HepG2 (cell line): Measurements from ENCODE around the gene DPEP3. TPM values are rescaled to one million over a fixed set of nuclear protein-coding genes. Genes with fewer than 3 reads are reported as not detected.

Source experiments
- HNRNPUL1 ChIP-seq: fragments of 200-400 bp; formaldehyde crosslinking; IDR thresholded peaks from 2 replicates; pipeline ENCODE4 v1.6.1; 2017; ENCODE audit warnings: low read depth, mild to moderate bottlenecking, low read length, moderate library complexity
- ISX ChIP-seq: sonication (generic); formaldehyde crosslinking; conservative IDR thresholded peaks from 2 replicates; pipeline ENCODE4 v1.5.0; 2020; ENCODE audit warnings: missing genetic modification reagents
- SP1 ChIP-seq, 2 experiments: fragments of 450-650 bp in 1 of 2; sonication (generic) in 1 of 2; formaldehyde crosslinking in 1 of 2; IDR thresholded peaks; 2 replicates each; pipeline versions ENCODE4 v1.4.0 to v1.6.1; 2016 to 2020; ENCODE audit warnings: missing genetic modification reagents in 1 of 2
- SRSF9 ChIP-seq: fragments of 200-400 bp; formaldehyde crosslinking; IDR thresholded peaks from 2 replicates; pipeline ENCODE4 v1.6.1; 2018; ENCODE audit warnings: borderline replicate concordance, mild to moderate bottlenecking, low read depth, low read length; ENCODE audit not compliant: insufficient read depth, poor library complexity, severe bottlenecking
- TAF15 ChIP-seq: fragments of 200-400 bp; formaldehyde crosslinking; IDR thresholded peaks from one replicate; pipeline ENCODE4 v1.6.1; 2018; ENCODE audit warnings: mild to moderate bottlenecking, low read depth, low read length; ENCODE audit not compliant: poor library complexity, severe bottlenecking
- XRCC5 ChIP-seq: fragments of 200-400 bp; formaldehyde crosslinking; optimal IDR thresholded peaks from 2 replicates; pipeline ENCODE3; 2017; ENCODE audit warnings: mild to moderate bottlenecking, low read length
- ZNF12 ChIP-seq: sonication (generic); formaldehyde crosslinking; IDR thresholded peaks from 2 replicates; pipeline ENCODE4 v1.5.0; 2020; ENCODE audit warnings: missing genetic modification reagents
- ZNF205 ChIP-seq: IDR thresholded peaks from 2 replicates; pipeline ENCODE4 v1.6.1; 2018; ENCODE audit warnings: missing biosample characterization, missing genetic modification reagents
- ZNF432 ChIP-seq: sonication (generic); formaldehyde crosslinking; IDR thresholded peaks from 2 replicates; pipeline ENCODE4 v1.5.0; 2020; ENCODE audit warnings: missing genetic modification reagents, mild to moderate bottlenecking, borderline replicate concordance
- ZNF841 ChIP-seq: sonication (generic); formaldehyde crosslinking; IDR thresholded peaks from 2 replicates; pipeline ENCODE4 v1.8.1; 2023; ENCODE audit warnings: missing genetic modification reagents, borderline replicate concordance
- polyA plus RNA-seq, 8 experiments: library from polyadenylated mRNA; depleted of rRNA in 3 of 8; stranded (reverse) in 7 of 8; unstranded in 1 of 8; fragments of >200 nt; fragmentation: Illumina TruSeq in 4 of 8; extraction: Trizol in 4 of 8; gene quantifications; 2 replicates each; pipeline versions ENCODE4 v1.2.1 to v1.2.3, GENCODE V29; 2011 to 2016; ENCODE audit warnings: low read depth in 4 of 8, missing spikeins in 1 of 8, mixed read lengths in 1 of 8; ENCODE audit not compliant: insufficient read depth in 1 of 8
- total RNA-seq, 5 experiments: library from RNA; depleted of rRNA; stranded (reverse); fragments of >200 nt; fragmentation: Illumina TruSeq; extraction: Trizol; gene quantifications; 2 replicates each; pipeline ENCODE4 v1.2.3, GENCODE V29; 2016; ENCODE audit warnings: low read depth in 1 of 5
- TF ChIP-seq, protein P1 (sequence below): sonication (generic); formaldehyde crosslinking; IDR thresholded peaks from 2 replicates; pipeline ENCODE4 v1.4.0; 2020; ENCODE audit warnings: missing genetic modification reagents
- TF ChIP-seq, protein P2 (sequence below): sonication (generic); formaldehyde crosslinking; IDR thresholded peaks from 2 replicates; pipeline ENCODE4 v1.4.0; 2020; ENCODE audit warnings: mild to moderate bottlenecking, missing genetic modification reagents
- TF ChIP-seq, protein P3 (sequence below): sonication (generic); formaldehyde crosslinking; IDR thresholded peaks from 2 replicates; pipeline ENCODE4 v1.8.1; 2023; ENCODE audit warnings: mild to moderate bottlenecking, inconsistent platforms, moderate library complexity, missing genetic modification reagents, borderline replicate concordance
- TF ChIP-seq, protein P4 (sequence below): sonication (generic); formaldehyde crosslinking; conservative IDR thresholded peaks from 2 replicates; pipeline ENCODE4 v1.8.0; 2022; ENCODE audit warnings: missing genetic modification reagents
- TF ChIP-seq, protein P5 (sequence below): sonication (generic); formaldehyde crosslinking; IDR thresholded peaks from 2 replicates; pipeline ENCODE4 v1.4.0; 2020; ENCODE audit warnings: mild to moderate bottlenecking, missing genetic modification reagents
- TF ChIP-seq, protein P6 (sequence below): sonication (generic); formaldehyde crosslinking; conservative IDR thresholded peaks from 2 replicates; pipeline ENCODE4 v1.8.0; 2022; ENCODE audit warnings: mild to moderate bottlenecking, moderate library complexity, missing genetic modification reagents

DPEP3 gene
- total and polyA plus RNA-seq, 2 of the 13 experiments (the other 11 are each of a cell fraction or from before 2014, with no cell fraction given): not detected

DNA sequence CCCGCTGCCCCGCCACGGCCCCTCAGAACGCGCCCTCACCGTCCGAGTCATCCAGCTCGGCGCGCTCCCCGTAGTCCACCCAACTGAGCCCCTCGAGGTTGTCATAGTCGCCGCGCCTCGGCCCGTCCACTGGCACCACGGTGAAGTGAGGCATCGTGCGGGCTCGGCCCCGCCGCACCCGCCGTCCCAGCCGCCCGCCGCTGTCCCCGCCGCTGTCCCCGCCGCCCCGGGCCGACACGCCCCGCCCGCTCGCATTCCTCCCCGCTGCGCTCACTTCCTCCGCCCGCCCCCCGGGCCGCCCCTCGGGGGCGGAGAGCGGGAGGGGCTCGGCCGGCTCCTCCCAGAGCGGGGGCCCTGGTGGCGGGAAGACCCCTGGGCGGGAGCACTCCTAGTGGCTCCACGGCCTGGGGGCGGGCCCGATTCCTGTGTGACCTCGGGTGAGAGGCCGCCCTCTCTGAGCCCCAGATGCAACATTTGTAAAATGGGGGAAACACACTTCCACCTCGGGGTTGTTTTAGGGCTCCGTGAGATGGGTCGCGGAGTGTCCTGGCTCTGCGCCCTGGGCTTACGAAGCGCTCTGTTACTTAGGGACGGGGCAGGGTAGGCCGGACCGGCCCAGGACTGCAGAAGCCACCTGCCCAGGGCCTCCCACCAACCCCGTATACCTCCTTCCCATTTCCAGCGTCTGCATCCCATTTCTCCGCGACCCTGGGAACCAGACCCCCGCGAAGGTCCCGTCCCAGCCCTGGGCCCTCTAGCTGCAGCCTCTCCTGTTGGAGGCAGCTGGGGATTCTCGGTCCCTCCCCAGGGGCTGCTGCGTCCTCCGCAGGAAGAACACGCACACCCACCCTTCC lies 11.7 kb downstream of the DPEP3 start, which contains the start of gene SLC12A4 (continued):
- TF ChIP-seq HNRNPUL1 (no peak), SRSF9 (no peak), ZNF841 (CRISPR knock-in tag) (no peak), ZNF205 (CRISPR knock-in tag) (peak; percentile 90), ZNF432 (no peak), SP1 (IDR thresholded peaks at IDR 0.05) (no peak), SP1 (CRISPR knock-in tag; IDR thresholded peaks at IDR 0.05) (peak; percentile 97), ZNF12 (CRISPR knock-in tag) (no peak), ISX (CRISPR knock-in tag) (no peak), XRCC5 (peak; percentile 64), TAF15 (peak; percentile 23)
- TF ChIP-seq, protein P1, sequence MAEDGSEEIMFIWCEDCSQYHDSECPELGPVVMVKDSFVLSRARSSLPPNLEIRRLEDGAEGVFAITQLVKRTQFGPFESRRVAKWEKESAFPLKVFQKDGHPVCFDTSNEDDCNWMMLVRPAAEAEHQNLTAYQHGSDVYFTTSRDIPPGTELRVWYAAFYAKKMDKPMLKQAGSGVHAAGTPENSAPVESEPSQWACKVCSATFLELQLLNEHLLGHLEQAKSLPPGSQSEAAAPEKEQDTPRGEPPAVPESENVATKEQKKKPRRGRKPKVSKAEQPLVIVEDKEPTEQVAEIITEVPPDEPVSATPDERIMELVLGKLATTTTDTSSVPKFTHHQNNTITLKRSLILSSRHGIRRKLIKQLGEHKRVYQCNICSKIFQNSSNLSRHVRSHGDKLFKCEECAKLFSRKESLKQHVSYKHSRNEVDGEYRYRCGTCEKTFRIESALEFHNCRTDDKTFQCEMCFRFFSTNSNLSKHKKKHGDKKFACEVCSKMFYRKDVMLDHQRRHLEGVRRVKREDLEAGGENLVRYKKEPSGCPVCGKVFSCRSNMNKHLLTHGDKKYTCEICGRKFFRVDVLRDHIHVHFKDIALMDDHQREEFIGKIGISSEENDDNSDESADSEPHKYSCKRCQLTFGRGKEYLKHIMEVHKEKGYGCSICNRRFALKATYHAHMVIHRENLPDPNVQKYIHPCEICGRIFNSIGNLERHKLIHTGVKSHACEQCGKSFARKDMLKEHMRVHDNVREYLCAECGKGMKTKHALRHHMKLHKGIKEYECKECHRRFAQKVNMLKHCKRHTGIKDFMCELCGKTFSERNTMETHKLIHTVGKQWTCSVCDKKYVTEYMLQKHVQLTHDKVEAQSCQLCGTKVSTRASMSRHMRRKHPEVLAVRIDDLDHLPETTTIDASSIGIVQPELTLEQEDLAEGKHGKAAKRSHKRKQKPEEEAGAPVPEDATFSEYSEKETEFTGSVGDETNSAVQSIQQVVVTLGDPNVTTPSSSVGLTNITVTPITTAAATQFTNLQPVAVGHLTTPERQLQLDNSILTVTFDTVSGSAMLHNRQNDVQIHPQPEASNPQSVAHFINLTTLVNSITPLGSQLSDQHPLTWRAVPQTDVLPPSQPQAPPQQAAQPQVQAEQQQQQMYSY: no peak
- TF ChIP-seq, protein P2, sequence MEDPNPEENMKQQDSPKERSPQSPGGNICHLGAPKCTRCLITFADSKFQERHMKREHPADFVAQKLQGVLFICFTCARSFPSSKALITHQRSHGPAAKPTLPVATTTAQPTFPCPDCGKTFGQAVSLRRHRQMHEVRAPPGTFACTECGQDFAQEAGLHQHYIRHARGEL (CRISPR knock-in tag): 0 out of 2 replicates have a peak, but pooled peaks have one; percentile 64
- TF ChIP-seq, protein P3, sequence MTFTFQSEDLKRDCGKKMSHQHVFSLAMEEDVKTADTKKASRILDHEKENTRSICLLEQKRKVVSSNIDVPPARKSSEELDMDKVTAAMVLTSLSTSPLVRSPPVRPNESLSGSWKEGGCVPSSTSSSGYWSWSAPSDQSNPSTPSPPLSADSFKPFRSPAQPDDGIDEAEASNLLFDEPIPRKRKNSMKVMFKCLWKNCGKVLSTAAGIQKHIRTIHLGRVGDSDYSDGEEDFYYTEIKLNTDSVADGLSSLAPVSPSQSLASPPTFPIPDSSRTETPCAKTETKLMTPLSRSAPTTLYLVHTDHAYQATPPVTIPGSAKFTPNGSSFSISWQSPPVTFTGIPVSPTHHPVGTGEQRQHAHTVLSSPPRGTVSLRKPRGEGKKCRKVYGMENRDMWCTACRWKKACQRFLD (CRISPR knock-in tag): peak; percentile 75; the same call in 1 of the 2 replicates
- TF ChIP-seq, protein P4, sequence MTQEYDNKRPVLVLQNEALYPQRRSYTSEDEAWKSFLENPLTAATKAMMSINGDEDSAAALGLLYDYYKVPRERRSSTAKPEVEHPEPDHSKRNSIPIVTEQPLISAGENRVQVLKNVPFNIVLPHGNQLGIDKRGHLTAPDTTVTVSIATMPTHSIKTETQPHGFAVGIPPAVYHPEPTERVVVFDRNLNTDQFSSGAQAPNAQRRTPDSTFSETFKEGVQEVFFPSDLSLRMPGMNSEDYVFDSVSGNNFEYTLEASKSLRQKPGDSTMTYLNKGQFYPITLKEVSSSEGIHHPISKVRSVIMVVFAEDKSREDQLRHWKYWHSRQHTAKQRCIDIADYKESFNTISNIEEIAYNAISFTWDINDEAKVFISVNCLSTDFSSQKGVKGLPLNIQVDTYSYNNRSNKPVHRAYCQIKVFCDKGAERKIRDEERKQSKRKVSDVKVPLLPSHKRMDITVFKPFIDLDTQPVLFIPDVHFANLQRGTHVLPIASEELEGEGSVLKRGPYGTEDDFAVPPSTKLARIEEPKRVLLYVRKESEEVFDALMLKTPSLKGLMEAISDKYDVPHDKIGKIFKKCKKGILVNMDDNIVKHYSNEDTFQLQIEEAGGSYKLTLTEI: no peak
- TF ChIP-seq, protein P5, sequence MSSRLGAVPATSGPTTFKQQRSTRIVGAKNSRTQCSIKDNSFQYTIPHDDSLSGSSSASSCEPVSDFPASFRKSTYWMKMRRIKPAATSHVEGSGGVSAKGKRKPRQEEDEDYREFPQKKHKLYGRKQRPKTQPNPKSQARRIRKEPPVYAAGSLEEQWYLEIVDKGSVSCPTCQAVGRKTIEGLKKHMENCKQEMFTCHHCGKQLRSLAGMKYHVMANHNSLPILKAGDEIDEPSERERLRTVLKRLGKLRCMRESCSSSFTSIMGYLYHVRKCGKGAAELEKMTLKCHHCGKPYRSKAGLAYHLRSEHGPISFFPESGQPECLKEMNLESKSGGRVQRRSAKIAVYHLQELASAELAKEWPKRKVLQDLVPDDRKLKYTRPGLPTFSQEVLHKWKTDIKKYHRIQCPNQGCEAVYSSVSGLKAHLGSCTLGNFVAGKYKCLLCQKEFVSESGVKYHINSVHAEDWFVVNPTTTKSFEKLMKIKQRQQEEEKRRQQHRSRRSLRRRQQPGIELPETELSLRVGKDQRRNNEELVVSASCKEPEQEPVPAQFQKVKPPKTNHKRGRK (CRISPR knock-in tag): no peak
- TF ChIP-seq, protein P6, sequence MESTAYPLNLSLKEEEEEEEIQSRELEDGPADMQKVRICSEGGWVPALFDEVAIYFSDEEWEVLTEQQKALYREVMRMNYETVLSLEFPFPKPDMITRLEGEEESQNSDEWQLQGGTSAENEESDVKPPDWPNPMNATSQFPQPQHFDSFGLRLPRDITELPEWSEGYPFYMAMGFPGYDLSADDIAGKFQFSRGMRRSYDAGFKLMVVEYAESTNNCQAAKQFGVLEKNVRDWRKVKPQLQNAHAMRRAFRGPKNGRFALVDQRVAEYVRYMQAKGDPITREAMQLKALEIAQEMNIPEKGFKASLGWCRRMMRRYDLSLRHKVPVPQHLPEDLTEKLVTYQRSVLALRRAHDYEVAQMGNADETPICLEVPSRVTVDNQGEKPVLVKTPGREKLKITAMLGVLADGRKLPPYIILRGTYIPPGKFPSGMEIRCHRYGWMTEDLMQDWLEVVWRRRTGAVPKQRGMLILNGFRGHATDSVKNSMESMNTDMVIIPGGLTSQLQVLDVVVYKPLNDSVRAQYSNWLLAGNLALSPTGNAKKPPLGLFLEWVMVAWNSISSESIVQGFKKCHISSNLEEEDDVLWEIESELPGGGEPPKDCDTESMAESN (CRISPR knock-in tag): peak; percentile 53
